PC-3 (cell line): Measurements from ENCODE around the gene DBNL. TPM values are rescaled to one million over a fixed set of nuclear protein-coding genes. Genes with fewer than 3 reads are reported as not detected.

Experiments
- ATAC-seq: fragments of 200-7000 bp; cut with Tn5 transposase; 2 replicates; pipeline ENCODE4 v1.9.1; 2020; ENCODE audit warnings: mild to moderate bottlenecking, moderate library complexity
- BruUV-seq: library from RNA; stranded (reverse); fragments of 400-500 nt; replicated peaks from 2 replicates; lab custom pipeline; 2021; lab: Mats Ljungman, UMichigan
- CTCF ChIA-PET: fragments of 300-600 bp; sonication (Branson Sonifier 250); formaldehyde crosslinking; loops from one replicate; lab custom pipeline; 2022; ENCODE audit warnings: antibody characterized with exemption; lab: Charles Lee
- POLR2A ChIA-PET: fragments of 300-600 bp; sonication (Branson Sonifier 250); formaldehyde crosslinking; loops from one replicate; lab custom pipeline; 2022; ENCODE audit warnings: antibody characterized with exemption; ENCODE audit not compliant: unreplicated experiment; lab: Charles Lee
- DNase-seq: peaks from one replicate; pipeline ENCODE4 v3.0.0-alpha.2; 2015
- H2AFZ ChIP-seq: fragments of 300-600 bp; sonication (generic); 2 replicates; pipeline ENCODE4 v1.6.0; 2016; ENCODE audit warnings: antibody characterized with exemption, low read length
- H3F3A ChIP-seq: fragments of 300-600 bp; sonication (generic); one replicate; pipeline ENCODE4 v1.6.0; 2017; ENCODE audit warnings: antibody characterized with exemption, low read length, control low read depth, mild to moderate bottlenecking; ENCODE audit not compliant: unreplicated experiment
- H3K27ac ChIP-seq: fragments of 300-600 bp; sonication (generic); 2 replicates; pipeline ENCODE4 v1.5.1; 2016; ENCODE audit warnings: mild to moderate bottlenecking, low read length
- H3K27me3 ChIP-seq: fragments of 300-600 bp; sonication (generic); 2 replicates; pipeline ENCODE4 v1.6.1; 2016; ENCODE audit warnings: low read length, mixed read lengths
- H3K36me3 ChIP-seq: fragments of 300-600 bp; sonication (generic); 2 replicates; pipeline ENCODE4 v1.6.1; 2016; ENCODE audit warnings: low read depth, mixed run types, low read length, mixed read lengths
- H3K4me1 ChIP-seq: fragments of 300-600 bp; sonication (generic); 2 replicates; pipeline ENCODE4 v1.5.1; 2016; ENCODE audit warnings: low read length; ENCODE audit not compliant: insufficient read depth
- H3K4me2 ChIP-seq: fragments of 300-600 bp; sonication (generic); 2 replicates; pipeline ENCODE4 v1.6.0; 2016; ENCODE audit warnings: low read length
- H3K4me3 ChIP-seq: fragments of 300-600 bp; sonication (generic); 2 replicates; pipeline ENCODE4 v1.5.1; 2016; ENCODE audit warnings: mild to moderate bottlenecking, low read length, mixed read lengths
- H3K79me2 ChIP-seq: fragments of 300-600 bp; sonication (generic); 2 replicates; pipeline ENCODE4 v1.6.1; 2017; ENCODE audit warnings: low read length, mixed read lengths
- H3K9ac ChIP-seq: fragments of 300-600 bp; sonication (generic); 2 replicates; pipeline ENCODE4 v1.6.0; 2016; ENCODE audit warnings: mild to moderate bottlenecking, low read length
- H3K9me2 ChIP-seq: fragments of 300-600 bp; sonication (generic); replicated peaks from 2 replicates; pipeline ENCODE4 v1.6.1; 2016; ENCODE audit warnings: mixed run types, low read length, mixed read lengths
- H3K9me3 ChIP-seq: fragments of 300-600 bp; sonication (generic); 2 replicates; pipeline ENCODE4 v1.6.1; 2016; ENCODE audit warnings: low read length, mixed read lengths
- H4K20me1 ChIP-seq: fragments of 300-600 bp; sonication (generic); 2 replicates; pipeline ENCODE4 v1.6.1; 2016; ENCODE audit warnings: low read length, mixed read lengths
- EZH2 ChIP-seq: fragments of 300-600 bp; sonication (generic); IDR thresholded peaks from one replicate; pipeline ENCODE4 v1.6.1; 2017; ENCODE audit warnings: antibody characterized with exemption, mild to moderate bottlenecking, low read length; ENCODE audit not compliant: unreplicated experiment
- EZH2phosphoT487 ChIP-seq: fragments of 300-600 bp; sonication (generic); IDR thresholded peaks from 2 replicates; pipeline ENCODE4 v1.6.1; 2018; ENCODE audit warnings: mild to moderate bottlenecking, antibody characterized with exemption, low read length, borderline replicate concordance
- intact Hi-C: fragments of 100-400 bp; cut with micrococcal nuclease; formaldehyde crosslinking; loops from 2 replicates; pipeline ENCODE4 v1.9.0; 2023
- total RNA-seq: library from RNA; depleted of rRNA; stranded (reverse); fragments of >200 nt; gene quantifications from 2 replicates; pipeline ENCODE4 v1.2.3, GENCODE V29; 2014
- TF ChIP-seq, protein P1 (sequence below): fragments of 300-600 bp; sonication (generic); conservative IDR thresholded peaks from 2 replicates; pipeline ENCODE4 v1.5.1; 2017; ENCODE audit warnings: antibody characterized with exemption, low read depth, mild to moderate bottlenecking, low read length

DBNL gene
- total RNA-seq, 1 experiment from 2014 or later, result 108 TPM

DNA sequence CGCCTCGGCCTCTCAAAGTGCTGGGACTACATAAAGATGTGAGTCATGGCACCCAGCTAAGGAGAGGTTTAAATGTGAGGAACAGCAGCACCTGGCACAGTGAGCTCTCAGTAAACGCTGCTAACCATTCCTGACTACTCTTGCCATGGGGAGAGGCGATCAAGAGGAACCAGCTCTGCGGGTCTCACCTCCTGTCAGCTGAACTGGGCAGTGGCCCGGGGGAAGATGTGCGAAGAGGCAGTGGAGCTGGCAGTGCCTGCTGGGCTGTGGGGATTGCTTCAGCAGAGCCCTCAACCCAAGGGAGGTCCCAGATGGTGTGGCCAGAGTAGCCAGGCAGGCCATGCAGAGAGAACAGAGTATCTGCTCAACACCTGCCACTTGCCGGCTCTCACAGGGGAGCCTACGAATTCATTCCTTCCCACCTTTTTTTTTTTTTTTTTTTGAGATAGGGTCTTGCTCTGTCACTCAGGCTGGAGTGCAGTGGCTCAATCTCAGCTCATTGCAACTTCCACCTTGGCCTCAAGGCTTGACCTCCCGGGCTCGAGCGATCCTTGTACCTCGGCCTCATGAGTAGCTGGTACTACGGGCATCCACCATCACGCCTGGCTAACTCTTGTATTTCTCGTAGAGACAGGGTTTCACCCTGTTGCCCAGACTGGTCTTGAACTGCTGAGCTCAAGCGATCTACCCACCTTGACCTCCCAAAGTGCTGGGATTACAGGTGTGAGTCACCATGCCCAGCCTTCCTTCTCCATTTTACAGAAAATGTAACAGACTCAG is 31.0 kb downstream of the DBNL start:
- intact Hi-C loops, result no loop called here
- no peak overlapping the region for H3K4me2 ChIP-seq
- H3K4me1 ChIP-seq, result peaks cover 49% of the 10 kb centered on the region
- H4K20me1 ChIP-seq, result no peaks in the 10 kb centered on the region
- CTCF ChIA-PET, result no interaction called here
- H3K27ac ChIP-seq, result peak overlapping the region; percentile 99
- H3K9ac ChIP-seq, result no peak overlapping the region
- POLR2A ChIA-PET, result no interaction called here
- no peak overlapping the region for H3K4me3 ChIP-seq
- H3K9me3 ChIP-seq, result no peaks in the 10 kb centered on the region
- no peaks in the 10 kb centered on the region for H3K27me3 ChIP-seq
- peaks cover 5% of the 10 kb centered on the region; the same call in 1 of the 2 replicates for H3K79me2 ChIP-seq
- H3K36me3 ChIP-seq, result peaks cover 18% of the 10 kb centered on the region; the same call in 1 of the 2 replicates
- BruUV-seq, result no TSS peak
- no peak overlapping the region for H2AFZ ChIP-seq
- peaks cover 9% of the 10 kb centered on the region for H3F3A ChIP-seq
- no peaks in the 10 kb centered on the region for H3K9me2 ChIP-seq
- TF ChIP-seq EZH2, result no peak
- ATAC-seq (no peak), DNase-seq (peak; percentile 65)

GRCh38 chr7:44076101-44076895 is 31.8 kb downstream of the DBNL start:
- Histone ChIP-seq H3K4me2 (no peak overlapping the region), H2AFZ (no peak overlapping the region), H4K20me1 (no peaks in the 10 kb centered on the region), H3K4me3 (no peak overlapping the region), H3K36me3 (peaks cover 18% of the 10 kb centered on the region; the same call in 1 of the 2 replicates), H3F3A (peaks cover 9% of the 10 kb centered on the region), H3K9ac (no peak overlapping the region), H3K27me3 (no peaks in the 10 kb centered on the region), H3K27ac (no peak overlapping the region), H3K79me2 (peaks cover 13% of the 10 kb centered on the region), H3K4me1 (peaks cover 47% of the 10 kb centered on the region), H3K9me3 (no peaks in the 10 kb centered on the region), H3K9me2 (no peaks in the 10 kb centered on the region)
- intact Hi-C loops, result no loop called here
- ChIA-PET POLR2A (no interaction called here), CTCF (no interaction called here)
- ATAC-seq, result no peak
- BruUV-seq, result no TSS peak
- no peak for TF ChIP-seq EZH2phosphoT487
- TF ChIP-seq, protein P1, sequence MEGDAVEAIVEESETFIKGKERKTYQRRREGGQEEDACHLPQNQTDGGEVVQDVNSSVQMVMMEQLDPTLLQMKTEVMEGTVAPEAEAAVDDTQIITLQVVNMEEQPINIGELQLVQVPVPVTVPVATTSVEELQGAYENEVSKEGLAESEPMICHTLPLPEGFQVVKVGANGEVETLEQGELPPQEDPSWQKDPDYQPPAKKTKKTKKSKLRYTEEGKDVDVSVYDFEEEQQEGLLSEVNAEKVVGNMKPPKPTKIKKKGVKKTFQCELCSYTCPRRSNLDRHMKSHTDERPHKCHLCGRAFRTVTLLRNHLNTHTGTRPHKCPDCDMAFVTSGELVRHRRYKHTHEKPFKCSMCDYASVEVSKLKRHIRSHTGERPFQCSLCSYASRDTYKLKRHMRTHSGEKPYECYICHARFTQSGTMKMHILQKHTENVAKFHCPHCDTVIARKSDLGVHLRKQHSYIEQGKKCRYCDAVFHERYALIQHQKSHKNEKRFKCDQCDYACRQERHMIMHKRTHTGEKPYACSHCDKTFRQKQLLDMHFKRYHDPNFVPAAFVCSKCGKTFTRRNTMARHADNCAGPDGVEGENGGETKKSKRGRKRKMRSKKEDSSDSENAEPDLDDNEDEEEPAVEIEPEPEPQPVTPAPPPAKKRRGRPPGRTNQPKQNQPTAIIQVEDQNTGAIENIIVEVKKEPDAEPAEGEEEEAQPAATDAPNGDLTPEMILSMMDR, result no peak
- no peak for TF ChIP-seq EZH2
- no peak for DNase-seq

- Histone ChIP-seq H3K4me2 (no peak overlapping the region), H3K4me1 (peaks cover 40% of the 10 kb centered on the region), H4K20me1 (no peaks in the 10 kb centered on the region), H3K27ac (no peak overlapping the region), H3F3A (peaks cover 9% of the 10 kb centered on the region), H3K36me3 (peaks cover 18% of the 10 kb centered on the region; the same call in 1 of the 2 replicates), H3K9ac (no peak overlapping the region), H3K4me3 (no peak overlapping the region), H3K9me3 (no peaks in the 10 kb centered on the region), H3K27me3 (no peaks in the 10 kb centered on the region), H2AFZ (no peak overlapping the region), H3K9me2 (no peaks in the 10 kb centered on the region), H3K79me2 (peaks cover 21% of the 10 kb centered on the region)
- ChIA-PET CTCF (no interaction called here), POLR2A (no interaction called here)
- BruUV-seq, result no TSS peak
- DNase-seq (no peak), ATAC-seq (no peak)
- intact Hi-C loops, result no loop called here
- TF ChIP-seq, protein P1, result no peak
Observed at GRCh38 chr7:44077061-44077460, 32.6 kb downstream of the DBNL start.
